K562 (cell line): ENCODE measurements around the gene XPOT. TPM values are rescaled to one million over a fixed set of nuclear protein-coding genes. Genes with fewer than 3 reads are reported as not detected.

Experiments used
- ATAC-seq: fragments of 200-7000 bp; cut with Tn5 transposase; 3 replicates; pipeline ENCODE4 v1.9.1; 2020; ENCODE audit warnings: moderate library complexity
- BruUV-seq: library from RNA; stranded (reverse); fragments of 400-500 nt; replicated peaks from 2 replicates; lab custom pipeline; 2021; lab: Mats Ljungman, UMichigan
- CTCF ChIA-PET: fragments of 300-600 bp; formaldehyde crosslinking; extraction: SDS; loops from one replicate; lab custom pipeline; 2021; ENCODE audit warnings: low intra/inter-chr PET ratio; lab: Yijun Ruan, JAX
- POLR2A ChIA-PET: fragments of 300-600, 350-650 bp; sonication (Branson Sonifier 250); formaldehyde crosslinking; extraction: SDS; loops from one replicate; lab custom pipeline; 2021; ENCODE audit warnings: antibody characterized with exemption, inconsistent platforms; lab: Yijun Ruan, JAX
- DNase-seq, 4 experiments: peaks; one replicate each; pipeline versions ENCODE4 v3.0.0 to v3.0.0-alpha.2; 2011 to 2018; ENCODE audit warnings: low spot score in 3 of 4, mixed read lengths in 3 of 4; ENCODE audit errors: extremely low read depth in 1 of 4
- FAIRE-seq: peaks from 2 replicates; lab custom pipeline; 2011; peaks lifted over from hg19 to GRCh38; lab: Jason Lieb, UNC
- H2AFZ ChIP-seq: 2 replicates; pipeline ENCODE4 v1.6.0; 2011; ENCODE audit warnings: low read depth, low read length, control low read depth, inconsistent platforms
- H3K27ac ChIP-seq: fragments of 200-600 bp; 3 replicates; pipeline ENCODE4 v1.8.0; 2011; ENCODE audit warnings: low read depth, mild to moderate bottlenecking, control low read depth, inconsistent platforms, low read length, moderate library complexity, mixed read lengths; ENCODE audit errors: extremely low read depth
- H3K27me3 ChIP-seq, 2 experiments: fragments of 300-600 bp in 1 of 2; 2 replicates in 1 of 2; 3 replicates in 1 of 2; pipeline versions ENCODE4 v1.6.0 to v1.8.0; 2011; ENCODE audit warnings: inconsistent platforms in 2 of 2, low read length in 2 of 2, mild to moderate bottlenecking in 1 of 2, mixed read lengths in 1 of 2, moderate library complexity in 1 of 2; ENCODE audit not compliant: control insufficient read depth in 2 of 2, insufficient read depth in 2 of 2
- H3K36me3 ChIP-seq: fragments of 300-600 bp; 3 replicates; pipeline ENCODE4 v1.8.0; 2011; ENCODE audit warnings: mild to moderate bottlenecking, low read length, inconsistent platforms; ENCODE audit not compliant: control insufficient read depth, insufficient read depth
- H3K4me1 ChIP-seq, 2 experiments: fragments of 200-600 bp in 1 of 2; replicated peaks in 1 of 2; 2 replicates in 1 of 2; 3 replicates in 1 of 2; pipeline versions ENCODE4 v1.5.1 to v1.8.0; 2011; ENCODE audit warnings: inconsistent platforms in 2 of 2, low read length in 2 of 2, mild to moderate bottlenecking in 1 of 2, mixed read lengths in 1 of 2, moderate library complexity in 1 of 2; ENCODE audit not compliant: control insufficient read depth in 2 of 2, insufficient read depth in 2 of 2
- H3K4me2 ChIP-seq: 2 replicates; pipeline ENCODE4 v1.6.1; 2011; ENCODE audit warnings: low read length, control low read depth, inconsistent platforms, mixed read lengths; ENCODE audit not compliant: insufficient read depth
- H3K4me3 ChIP-seq: fragments of 200-600 bp; sonication (generic), shearing (Covaris generic); 2 replicates; pipeline ENCODE4 v1.5.1; 2016; ENCODE audit warnings: control low read depth, inconsistent platforms
- H3K79me2 ChIP-seq: fragments of 200-600 bp; 3 replicates; pipeline ENCODE4 v1.8.0; 2011; ENCODE audit warnings: low read length, inconsistent platforms; ENCODE audit not compliant: control insufficient read depth, insufficient read depth
- H3K9ac ChIP-seq, 2 experiments: 2 replicates each; pipeline versions ENCODE4 v1.6.0 to v1.6.1; 2011; ENCODE audit warnings: low read depth in 2 of 2, low read length in 2 of 2, control low read depth in 1 of 2, inconsistent platforms in 1 of 2, mild to moderate bottlenecking in 1 of 2, mixed read lengths in 1 of 2; ENCODE audit not compliant: insufficient read depth in 1 of 2
- H3K9me1 ChIP-seq: one replicate; pipeline ENCODE4 v1.6.0; 2011; ENCODE audit warnings: inconsistent platforms, mild to moderate bottlenecking, low read length, moderate library complexity; ENCODE audit not compliant: control insufficient read depth, insufficient read depth
- H3K9me3 ChIP-seq: replicated peaks from 2 replicates; pipeline ENCODE4 v1.5.1; 2011; ENCODE audit warnings: low read depth, low read length, inconsistent platforms; ENCODE audit not compliant: control insufficient read depth, insufficient read depth
- H4K20me1 ChIP-seq: replicated peaks from 2 replicates; pipeline ENCODE4 v1.6.1; 2011; ENCODE audit warnings: low read length, inconsistent platforms, mixed read lengths; ENCODE audit not compliant: control insufficient read depth, insufficient read depth
- BRD4 ChIP-seq: fragments of 200-600 bp; sonication (generic); IDR thresholded peaks from 2 replicates; pipeline ENCODE4 v1.6.1; 2017; ENCODE audit warnings: inconsistent platforms
- DPF2 ChIP-seq: fragments of 450-650 bp; IDR thresholded peaks from 2 replicates; pipeline ENCODE4 v1.6.1; 2016
- EHMT2 ChIP-seq: fragments of 450-650 bp; IDR thresholded peaks from 2 replicates; pipeline ENCODE4 v1.6.1; 2018; ENCODE audit warnings: antibody characterized with exemption
- EP300 ChIP-seq: IDR thresholded peaks from 2 replicates; pipeline ENCODE4 v1.6.1; 2012; ENCODE audit warnings: low read length, improper control_type of control experiment
- ETV6 ChIP-seq, 3 experiments: fragments of 150-350 bp in 1 of 3; sonication (generic) in 1 of 3; formaldehyde crosslinking in 1 of 3; IDR thresholded peaks; 2 replicates each; pipeline versions ENCODE4 v1.6.1 to v1.8.0; 2014 to 2022; ENCODE audit warnings: borderline replicate concordance in 2 of 3, low read depth in 2 of 3, antibody characterized with exemption in 1 of 3, low read length in 1 of 3, mild to moderate bottlenecking in 1 of 3, missing genetic modification reagents in 1 of 3
- GATAD2B ChIP-seq: fragments of 450-650 bp; IDR thresholded peaks from 2 replicates; pipeline ENCODE4 v1.6.1; 2017; ENCODE audit warnings: mild to moderate bottlenecking, borderline replicate concordance
- HEY1 ChIP-seq: fragments of 250-450 bp; sonication (Bioruptor Pico); IDR thresholded peaks from 2 replicates; pipeline ENCODE4 v1.5.0; 2020; ENCODE audit warnings: mild to moderate bottlenecking, moderate library complexity, borderline replicate concordance
- HNRNPH1 ChIP-seq: fragments of 200-400 bp; formaldehyde crosslinking; optimal IDR thresholded peaks from 2 replicates; pipeline ENCODE3; 2017; ENCODE audit warnings: low read depth, mild to moderate bottlenecking, low read length, moderate library complexity
- NCOA1 ChIP-seq: fragments of 450-650 bp; IDR thresholded peaks from 2 replicates; pipeline ENCODE4 v1.6.1; 2016; ENCODE audit warnings: low read depth
- PML ChIP-seq: IDR thresholded peaks from 2 replicates; pipeline ENCODE4 v1.6.1; 2012; ENCODE audit warnings: low read length, inconsistent platforms
- POLR2H ChIP-seq: IDR thresholded peaks from 2 replicates; pipeline ENCODE4 v1.6.1; 2016; ENCODE audit warnings: missing genetic modification characterization, low read depth, mild to moderate bottlenecking, control low read depth, missing compliant biosample characterization, moderate library complexity
- STAT5B ChIP-seq: fragments of 250-450 bp; sonication (Bioruptor Pico); IDR thresholded peaks from 2 replicates; pipeline ENCODE4 v1.8.0; 2021; ENCODE audit warnings: mild to moderate bottlenecking, inconsistent platforms
- ZC3H8 ChIP-seq: fragments of 450-650 bp; IDR thresholded peaks from 2 replicates; pipeline ENCODE4 v1.6.1; 2017
- ZNF197 ChIP-seq: fragments of 200-800 bp; sonication (Bioruptor generic); IDR thresholded peaks from 2 replicates; pipeline ENCODE4 v1.6.1; 2016; ENCODE audit warnings: low read depth, missing genetic modification characterization, missing compliant biosample characterization
- ZNF316 ChIP-seq: fragments of 450-650 bp; IDR thresholded peaks from 2 replicates; pipeline ENCODE4 v1.6.1; 2016
- ZNF75A ChIP-seq: fragments of 450-650 bp; formaldehyde crosslinking; IDR thresholded peaks from 2 replicates; pipeline ENCODE4 v1.4.0; 2020; ENCODE audit warnings: mild to moderate bottlenecking
- WGBS: fragments of 100-300 bp; shearing (Covaris generic); methylation state at CpG from one replicate; pipeline ENCODE4 v1.1.6; 2016; ENCODE audit warnings: low coverage, mixed read lengths; ENCODE audit not compliant: insufficient coverage; ENCODE audit errors: missing lambda C conversion rate; 5-methylcytosine and 5-hydroxymethylcytosine counted together
- in situ Hi-C: fragments of 300-500 bp; cut with MboI; formaldehyde crosslinking; loops from 4 replicates; pipeline ENCODE4 v1.15.0; 2018; ENCODE audit warnings: inconsistent platforms, mixed read lengths
- intact Hi-C: fragments of 100-400 bp; cut with micrococcal nuclease; formaldehyde crosslinking; loops from 2 replicates; pipeline ENCODE4 v1.14.2; 2022
- polyA plus RNA-seq, 8 experiments: library from polyadenylated mRNA; depleted of rRNA in 4 of 8; stranded (reverse) in 5 of 8; unstranded in 3 of 8; fragments of >200 nt; fragmentation: Nextera tagmentation in 2 of 8; fragmentation: Illumina TruSeq in 1 of 8; extraction: Ambion mirVana in 2 of 8; extraction: Trizol in 1 of 8; gene quantifications; 2 replicates each; pipeline versions ENCODE4 v1.2.1 to v1.2.3, GENCODE V29; 2011 to 2014; ENCODE audit warnings: inconsistent platforms in 1 of 8, missing spikeins in 1 of 8
- total RNA-seq, 7 experiments: library from RNA; depleted of rRNA in 6 of 7; stranded (reverse); fragments of >200 nt in 6 of 7; fragmentation: Illumina TruSeq in 2 of 7; extraction: Trizol in 2 of 7; gene quantifications; 2 replicates each; pipeline versions ENCODE4 v1.2.1 to v1.2.3, GENCODE V29; 2011 to 2021; ENCODE audit warnings: low replicate concordance in 1 of 7
- TF ChIP-seq, protein P1 (sequence below): fragments of 450-650 bp; IDR thresholded peaks from 2 replicates; pipeline ENCODE4 v1.6.1; 2016; ENCODE audit warnings: mild to moderate bottlenecking

Gene XPOT
- total and polyA plus RNA-seq, 9 of the 15 experiments (the other 6 are each of a cell fraction or from before 2014, with no cell fraction given), result 26.2 to 192 (median 102) TPM

DNA sequence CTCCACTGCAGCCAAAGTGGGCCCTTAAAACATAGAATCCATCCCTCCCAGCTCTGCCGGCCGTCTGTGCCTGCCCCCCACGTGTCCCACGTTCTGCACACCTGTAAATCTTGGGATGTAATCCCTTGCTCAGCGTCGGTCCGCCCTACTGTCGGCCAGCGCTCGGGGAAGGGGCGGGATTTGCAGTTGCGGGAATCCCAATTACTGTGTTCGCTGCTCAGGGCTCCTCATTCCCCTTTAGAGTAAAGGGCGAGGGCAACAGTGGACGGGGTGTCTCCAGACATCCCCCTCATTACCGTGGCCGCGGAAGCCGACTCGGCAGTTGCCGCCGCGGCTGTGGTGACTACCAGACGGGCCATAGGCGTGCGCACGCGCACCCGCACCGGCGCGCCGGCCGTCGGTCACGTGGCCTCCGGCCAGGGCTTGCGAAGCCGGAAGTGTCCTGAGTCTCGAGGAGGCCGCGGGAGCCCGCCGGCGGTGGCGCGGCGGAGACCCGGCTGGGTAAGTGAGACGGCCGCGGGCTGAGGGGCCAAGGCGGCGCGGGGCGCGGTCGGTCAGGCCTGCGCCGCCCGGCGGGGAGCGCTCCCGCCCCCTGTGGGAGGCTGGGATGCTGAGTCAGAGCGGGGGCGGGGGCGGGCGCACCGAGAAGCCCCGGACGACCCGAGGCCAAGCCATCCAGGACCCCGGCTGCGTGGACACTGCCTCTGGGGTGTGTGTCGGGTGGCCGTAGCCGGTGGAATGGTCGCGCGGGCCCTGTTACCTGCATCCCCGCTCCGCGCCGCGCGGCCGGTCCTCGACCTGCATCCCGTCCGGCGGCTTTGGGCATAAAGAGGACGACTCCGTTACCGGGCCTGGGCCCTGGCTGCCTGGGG lies 47.7 kb downstream of the XPOT start, which contains the start of gene TBK1 (continued):
- TF ChIP-seq HNRNPH1, result no peak
- peak; percentile 78; the same call in 1 of the 2 replicates for TF ChIP-seq BRD4
- no peak for TF ChIP-seq ZC3H8
- TF ChIP-seq ZNF197 (CRISPR knock-in tag), result no peak
- no peak for TF ChIP-seq ZNF75A (CRISPR knock-in tag)
- TF ChIP-seq ETV6 (IDR thresholded peaks at IDR 0.05; ENCODE audit: borderline replicate concordance in 1 of 2, low read depth in 2 of 2, low read length in 1 of 2), result no peak
- peak; percentile 60; the same call in 1 of the 2 replicates for TF ChIP-seq ETV6 (CRISPR knock-in tag; IDR thresholded peaks at IDR 0.05; ENCODE audit: borderline replicate concordance)
- no peak for TF ChIP-seq STAT5B (CRISPR knock-in tag)

GRCh38 chr12:64452559-64453329 lies 48.6 kb downstream of the XPOT start:
- under 1% methylated on average over 16 of the region's 16 CpGs for WGBS
- H3K4me3 ChIP-seq, result peak overlapping the region; percentile 88
- peak; percentile 81 for FAIRE-seq
- no peaks in the 10 kb centered on the region for H3K9me1 ChIP-seq
- H3K9ac ChIP-seq, result peak overlapping the region; percentile 90 to 97
- peaks cover 43% of the 10 kb centered on the region for H3K36me3 ChIP-seq
- H3K79me2 ChIP-seq, result peaks cover 74% of the 10 kb centered on the region
- no peaks in the 10 kb centered on the region for H4K20me1 ChIP-seq
- no peaks in the 10 kb centered on the region for H3K27me3 ChIP-seq
- ChIA-PET CTCF (no interaction called here), POLR2A (interaction anchor here (0.9 to 1.9 kb wide), 2 partner anchors 16 to 18 kb away, joined by 4 to 5 read pairs; no protein-coding TSS in a partner anchor)
- in situ Hi-C loops (no loop called here), intact Hi-C loops (loop anchor here (5.0 kb wide), 2 partner anchors 45 to 155 kb away; no protein-coding TSS in a partner anchor)
- peak overlapping the region; percentile 93 for H2AFZ ChIP-seq
- H3K9me3 ChIP-seq, result no peaks in the 10 kb centered on the region
- peak overlapping the region; percentile 97 for H3K4me2 ChIP-seq
- BruUV-seq, result TSS peak; percentile 45
- H3K4me1 ChIP-seq, result peaks cover 17 to 26% of the 10 kb centered on the region in 2 experiments
- peak; percentile 52 for ATAC-seq
- DNase-seq, result peak in 2 of 4 experiments; percentile 50 to 80
- H3K27ac ChIP-seq, result peak overlapping the region; percentile 98
- TF ChIP-seq ZNF316 (peak; percentile 98), NCOA1 (no peak), DPF2 (peak; percentile 64), POLR2H (tag) (peak; percentile 65; the same call in 1 of the 2 replicates), EP300 (peak; percentile 64), PML (no peak; the same call in 1 of the 2 replicates), HEY1 (CRISPR knock-in tag) (no peak), GATAD2B (0 out of 2 replicates have a peak, but pooled peaks have one; percentile 23), EHMT2 (no peak)
- TF ChIP-seq, protein P1, sequence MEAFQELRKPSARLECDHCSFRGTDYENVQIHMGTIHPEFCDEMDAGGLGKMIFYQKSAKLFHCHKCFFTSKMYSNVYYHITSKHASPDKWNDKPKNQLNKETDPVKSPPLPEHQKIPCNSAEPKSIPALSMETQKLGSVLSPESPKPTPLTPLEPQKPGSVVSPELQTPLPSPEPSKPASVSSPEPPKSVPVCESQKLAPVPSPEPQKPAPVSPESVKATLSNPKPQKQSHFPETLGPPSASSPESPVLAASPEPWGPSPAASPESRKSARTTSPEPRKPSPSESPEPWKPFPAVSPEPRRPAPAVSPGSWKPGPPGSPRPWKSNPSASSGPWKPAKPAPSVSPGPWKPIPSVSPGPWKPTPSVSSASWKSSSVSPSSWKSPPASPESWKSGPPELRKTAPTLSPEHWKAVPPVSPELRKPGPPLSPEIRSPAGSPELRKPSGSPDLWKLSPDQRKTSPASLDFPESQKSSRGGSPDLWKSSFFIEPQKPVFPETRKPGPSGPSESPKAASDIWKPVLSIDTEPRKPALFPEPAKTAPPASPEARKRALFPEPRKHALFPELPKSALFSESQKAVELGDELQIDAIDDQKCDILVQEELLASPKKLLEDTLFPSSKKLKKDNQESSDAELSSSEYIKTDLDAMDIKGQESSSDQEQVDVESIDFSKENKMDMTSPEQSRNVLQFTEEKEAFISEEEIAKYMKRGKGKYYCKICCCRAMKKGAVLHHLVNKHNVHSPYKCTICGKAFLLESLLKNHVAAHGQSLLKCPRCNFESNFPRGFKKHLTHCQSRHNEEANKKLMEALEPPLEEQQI, result 0 out of 2 replicates have a peak, but pooled peaks have one; percentile 24
